OCI-LY1 (cell line): ENCODE data around the gene USP6NL.
"Not testable (repeated sequence)": the region's sequence is repeated elsewhere in the genome, so short reads cannot be mapped to it uniquely, and the experiment has no call there.

Experiments used
- CTCF ChIP-seq: fragments of 200-600 bp; sonication (generic), shearing (Covaris generic); IDR thresholded peaks from 2 replicates; pipeline ENCODE4 v1.5.1; 2017; ENCODE audit warnings: mild to moderate bottlenecking, antibody characterized with exemption, low read length, moderate library complexity, mixed read lengths
- EZH2 ChIP-seq: fragments of 200-600 bp; sonication (generic), shearing (Covaris generic); IDR thresholded peaks from 2 replicates; pipeline ENCODE4 v1.8.0; 2017; ENCODE audit warnings: borderline replicate concordance, mixed run types, mild to moderate bottlenecking, antibody characterized with exemption, low read length, moderate library complexity, mixed read lengths

GRCh38 chr10:11494923-11495322 lies 116.5 kb downstream of the USP6NL start:
- not testable (repeated sequence) for TF ChIP-seq CTCF, EZH2
